Left renal pelvis (tissue), 4 donors: Measurements from ENCODE around the gene FGD4. TPM values are rescaled to one million over a fixed set of nuclear protein-coding genes. Genes with fewer than 3 reads are reported as not detected.
A peak's percentile ranks its signal among the peaks of the same experiment; 100 is the strongest.

Source experiments
- DNase-seq, 4 donors: peaks; one replicate each; pipeline ENCODE4 v3.0.0-alpha.2; 2013; ENCODE audit warnings: low read depth in 4 of 4, low spot score in 3 of 4
- polyA plus RNA-seq, 4 donors: library from polyadenylated mRNA; unstranded; fragments of 120-200 nt; gene quantifications; one replicate each; pipeline ENCODE4 v1.2.1, GENCODE V29; 2013; ENCODE audit not compliant: insufficient read length in 4 of 4

Gene FGD4
- 10 to 100 TPM in 3 of 4 donors, 1 to 10 TPM in 1; 3.4 to 18.5 (median 14.9) TPM for polyA plus RNA-seq

DNA sequence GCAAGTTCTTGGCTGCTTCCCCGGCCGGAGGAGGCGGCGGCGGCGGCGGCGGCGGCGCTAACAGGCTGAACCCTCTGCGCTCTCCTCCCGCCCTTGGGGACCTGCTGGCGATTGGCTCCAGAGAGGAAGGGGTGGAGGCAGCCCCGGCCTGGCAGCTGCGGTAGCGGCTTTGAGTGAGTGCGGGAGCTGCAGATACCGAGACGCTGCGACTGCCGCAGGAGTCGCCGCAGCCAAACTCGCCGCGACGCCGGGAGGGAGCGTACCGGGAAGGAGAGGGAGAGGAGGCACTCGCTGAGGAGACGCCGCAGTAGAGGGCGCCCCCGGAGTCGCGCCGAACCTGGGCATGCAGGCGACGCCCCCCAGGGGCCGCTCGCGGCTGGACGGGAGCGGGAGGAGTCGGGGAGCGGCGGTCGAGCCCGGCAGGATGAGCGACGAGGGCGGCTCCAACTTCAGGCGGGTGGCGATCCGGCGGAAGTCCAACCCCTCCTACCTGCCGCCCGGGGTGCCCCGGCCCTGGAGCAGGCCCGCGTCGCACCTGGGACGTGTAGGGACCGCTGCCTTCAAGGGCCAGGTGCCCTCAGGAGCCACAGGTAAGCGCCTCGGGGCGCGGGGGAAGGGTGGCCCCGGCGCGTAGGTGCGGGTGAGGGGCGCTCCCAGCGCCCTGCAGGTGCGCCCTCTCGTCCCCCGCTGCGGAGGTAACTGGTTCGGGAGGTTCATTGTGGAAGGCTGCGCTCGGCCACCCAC lies at the start of gene FGD4:
Gene FGD4 (plus strand): TSS at position 189 of the 744 bp plus-strand sequence.
- DNase-seq: peak; percentile 56 to 68 (median 64)

DNA sequence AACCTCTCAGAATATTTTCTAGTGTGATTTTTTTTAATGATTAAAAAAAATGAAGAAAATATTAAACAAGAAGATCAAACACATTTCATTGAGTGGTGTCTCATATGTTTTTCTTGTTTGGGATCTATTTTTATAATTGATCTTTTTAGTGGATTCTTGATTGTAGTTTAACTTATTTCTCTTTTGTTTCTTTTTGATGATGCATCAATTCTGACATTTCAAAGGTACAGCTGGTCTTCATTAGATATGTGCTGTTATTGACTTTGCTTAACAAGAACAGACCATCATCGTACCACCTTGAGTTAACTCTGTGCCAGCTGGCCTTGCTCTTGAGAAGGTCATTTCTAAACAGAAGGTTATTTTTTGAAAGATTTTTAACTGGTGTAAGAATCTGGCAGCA lies 45.8 kb upstream of the FGD4 start:
- DNase-seq: no peak

DNA sequence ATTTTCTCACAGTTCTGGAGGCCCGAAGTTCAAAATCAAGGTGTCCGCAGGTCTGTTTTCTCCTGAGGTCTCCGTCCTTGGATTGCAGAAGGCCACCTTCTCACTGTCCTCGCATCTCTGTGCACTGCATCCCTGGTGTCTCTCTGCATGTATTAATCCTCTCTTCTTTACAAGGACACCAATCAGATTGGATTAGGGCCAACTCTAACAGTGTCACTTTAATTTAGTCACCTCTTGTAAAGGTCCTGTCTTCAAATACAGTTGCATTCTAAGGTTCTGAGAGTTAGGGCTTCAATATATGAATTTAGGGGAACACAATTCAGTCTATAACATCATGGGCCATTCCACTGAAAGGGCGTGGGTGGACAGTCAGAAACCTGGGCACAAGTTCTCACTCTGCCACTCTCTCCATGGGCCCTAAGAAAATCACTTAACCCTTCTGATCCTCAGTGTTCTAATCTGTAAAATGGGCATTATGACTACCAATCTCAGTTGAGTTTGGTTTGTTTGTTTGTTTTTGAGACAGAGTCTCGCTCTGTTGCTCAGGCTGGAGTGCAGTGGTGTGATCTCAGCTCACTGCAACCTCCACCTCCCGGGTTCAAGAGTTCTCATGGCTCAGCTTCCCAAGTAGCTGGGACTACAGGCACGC lies 41.6 kb upstream of the FGD4 start:
- DNase-seq: no peak

DNA sequence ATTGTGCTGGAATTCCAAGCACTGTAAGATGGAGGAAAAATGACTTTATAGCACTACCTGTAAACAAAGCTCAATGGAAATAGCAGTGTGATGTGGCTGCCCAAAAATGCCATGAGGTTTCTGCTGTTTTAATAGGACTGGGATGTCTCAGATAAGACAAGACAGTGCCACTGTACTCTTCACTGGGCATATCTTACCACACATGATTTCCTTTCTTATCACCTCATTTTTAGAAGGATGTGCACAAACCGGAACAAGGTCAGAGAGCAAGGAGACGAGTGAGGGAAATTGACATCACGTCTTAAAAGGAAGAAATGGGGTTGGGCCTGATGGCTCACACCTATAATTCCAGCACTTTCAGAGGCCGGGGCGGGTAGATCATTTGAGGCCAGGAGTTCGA lies 38.4 kb upstream of the FGD4 start:
- no peak for DNase-seq

DNA sequence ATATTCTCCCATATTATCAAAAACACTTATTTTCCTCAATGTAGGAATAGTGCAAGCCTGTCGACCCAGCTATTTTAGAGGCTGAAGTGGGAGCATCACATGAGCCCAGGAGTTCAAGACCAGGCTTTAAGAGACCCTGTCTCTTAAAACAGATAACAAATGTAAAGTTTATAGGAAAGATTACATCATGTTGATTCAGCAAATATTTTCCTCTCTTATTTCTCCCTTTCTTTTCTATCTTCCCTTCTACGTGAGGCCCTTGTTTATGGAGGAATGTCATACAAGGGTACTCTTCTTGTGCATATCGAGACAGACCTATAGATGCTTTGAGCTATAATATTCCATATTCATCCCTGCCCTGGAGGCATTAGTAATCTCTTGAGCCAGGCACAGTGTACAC lies 36.5 kb upstream of the FGD4 start:
- no peak for DNase-seq

DNA sequence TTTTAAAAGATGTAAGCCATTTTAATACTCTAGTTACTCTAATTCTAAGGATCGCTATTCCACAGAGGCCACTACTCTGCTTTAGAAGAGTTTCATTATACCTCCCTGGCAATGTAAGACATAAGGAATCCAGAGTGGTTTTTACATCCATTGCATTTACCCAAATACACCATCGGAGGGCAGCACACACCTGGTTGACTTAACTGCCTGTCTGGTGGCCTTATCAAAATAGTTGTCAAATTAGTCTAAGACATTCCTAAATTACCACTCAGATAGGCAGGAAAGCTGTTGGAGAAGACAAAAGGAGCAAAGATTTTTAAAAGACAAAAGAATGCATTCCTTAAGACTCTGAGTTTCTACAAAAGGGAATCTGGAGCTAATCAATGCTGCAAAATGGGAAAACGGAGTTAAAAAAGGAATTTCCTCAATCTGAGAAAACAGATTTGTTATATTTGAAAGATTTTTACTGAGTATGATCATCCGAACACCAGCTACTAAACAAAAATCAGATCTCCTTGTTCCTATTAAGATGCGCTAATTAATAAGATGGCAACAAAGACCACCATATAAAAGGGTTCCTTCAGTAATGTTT lies 33.8 kb upstream of the FGD4 start:
- DNase-seq: peak; percentile 25 to 53 (median 41)

- DNase-seq: peak in 1 of 4 donors; percentile 9
Measured at GRCh38 chr12:32366714-32367113, 32.6 kb upstream of the FGD4 start.

- no peak for DNase-seq
Measured at GRCh38 chr12:32367381-32367780, 32.0 kb upstream of the FGD4 start.

DNA sequence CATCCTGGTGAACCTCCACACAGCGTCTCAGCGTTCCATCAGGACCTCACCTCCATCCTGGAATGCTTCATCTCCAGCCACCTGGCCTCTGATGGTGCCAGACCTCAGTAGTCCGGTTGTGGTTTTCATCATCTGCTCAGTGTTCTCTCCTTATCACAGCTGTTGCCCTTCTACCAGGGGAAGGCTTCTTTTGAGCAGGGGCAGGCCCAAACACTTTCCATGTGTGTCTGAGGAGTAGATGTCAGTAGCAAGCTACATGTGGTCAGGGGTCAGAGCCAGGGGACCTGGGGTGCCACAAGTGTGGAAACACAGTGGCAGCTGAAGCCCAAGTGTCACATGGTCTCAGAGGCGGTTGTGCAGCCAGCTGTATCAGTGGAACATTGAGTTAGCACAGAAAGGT lies 30.2 kb upstream of the FGD4 start:
- DNase-seq: no peak

GRCh38 chr12:32377344-32378055 lies 21.9 kb upstream of the FGD4 start:
- no peak for DNase-seq

- no peak for DNase-seq
Measured at GRCh38 chr12:32379213-32379612, 20.1 kb upstream of the FGD4 start.

DNA sequence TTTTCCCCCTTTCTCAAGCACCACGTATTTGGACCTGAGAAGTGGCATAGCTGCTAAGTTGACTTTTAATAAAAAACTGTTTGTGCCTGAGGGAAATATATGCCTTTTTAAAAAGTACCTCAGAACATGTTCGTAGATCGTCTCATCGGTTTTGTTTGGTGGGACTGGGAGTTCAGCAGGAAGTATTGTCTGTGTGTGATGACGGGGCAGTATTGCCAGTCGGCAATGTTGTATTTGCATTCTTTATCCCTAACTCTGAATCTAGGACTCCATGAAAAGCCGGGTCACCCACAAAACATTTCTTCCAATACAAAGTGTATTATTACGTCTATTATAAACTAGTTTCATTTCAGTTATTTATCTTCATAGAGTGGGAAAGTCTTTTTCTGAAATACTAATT lies 19.7 kb upstream of the FGD4 start:
- no peak for DNase-seq

- DNase-seq: no peak
Measured at GRCh38 chr12:32382226-32382625, 17.1 kb upstream of the FGD4 start.

- DNase-seq: no peak
Measured at GRCh38 chr12:32390572-32391219, 8.7 kb upstream of the FGD4 start.

GRCh38 chr12:32395026-32395425 lies 4.3 kb upstream of the FGD4 start:
- DNase-seq: no peak

DNA sequence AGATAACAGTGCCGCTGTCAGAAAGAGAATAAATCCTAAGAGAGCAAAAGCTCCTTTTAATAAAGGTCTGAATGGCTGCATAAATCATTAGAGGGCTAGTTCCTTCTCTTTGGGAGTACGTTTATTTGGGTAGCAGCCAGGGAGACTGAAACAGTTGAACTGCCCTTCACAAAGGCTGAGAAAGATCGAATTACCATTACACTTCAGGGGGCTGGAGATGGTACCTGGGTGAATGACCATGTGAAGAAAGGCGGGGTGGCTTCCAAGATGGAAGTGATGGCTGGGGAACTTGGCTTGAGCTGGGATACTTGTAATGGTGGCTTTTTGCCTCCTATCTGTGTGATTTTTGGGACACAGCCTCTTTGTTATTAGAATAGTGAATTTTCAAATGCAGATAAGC lies 1.7 kb upstream of the FGD4 start:
- DNase-seq: peak in 1 of 4 donors; percentile 25

DNA sequence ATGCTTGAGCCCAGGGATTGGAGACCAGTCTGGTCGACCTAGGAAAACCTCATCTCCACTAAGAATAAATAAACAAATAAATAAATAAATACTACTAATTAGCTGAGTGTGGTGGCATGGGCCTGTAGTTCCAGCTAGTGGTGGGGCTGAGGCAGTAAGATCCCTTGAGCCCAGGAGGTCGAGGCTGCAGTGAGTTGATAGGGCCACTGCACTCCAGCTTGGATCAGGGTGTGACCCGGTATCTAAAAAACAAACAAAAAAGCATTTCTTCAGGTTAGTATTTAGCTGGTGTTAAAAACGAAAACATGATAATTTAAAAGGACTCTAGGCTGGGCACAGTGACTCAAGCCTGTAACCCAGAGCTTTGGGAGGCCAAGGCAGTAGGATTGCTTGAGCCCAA lies 1.2 kb upstream of the FGD4 start:
- no peak for DNase-seq

- DNase-seq: no peak
Measured at GRCh38 chr12:32398816-32399369, 465 bp upstream of the FGD4 start.

DNA sequence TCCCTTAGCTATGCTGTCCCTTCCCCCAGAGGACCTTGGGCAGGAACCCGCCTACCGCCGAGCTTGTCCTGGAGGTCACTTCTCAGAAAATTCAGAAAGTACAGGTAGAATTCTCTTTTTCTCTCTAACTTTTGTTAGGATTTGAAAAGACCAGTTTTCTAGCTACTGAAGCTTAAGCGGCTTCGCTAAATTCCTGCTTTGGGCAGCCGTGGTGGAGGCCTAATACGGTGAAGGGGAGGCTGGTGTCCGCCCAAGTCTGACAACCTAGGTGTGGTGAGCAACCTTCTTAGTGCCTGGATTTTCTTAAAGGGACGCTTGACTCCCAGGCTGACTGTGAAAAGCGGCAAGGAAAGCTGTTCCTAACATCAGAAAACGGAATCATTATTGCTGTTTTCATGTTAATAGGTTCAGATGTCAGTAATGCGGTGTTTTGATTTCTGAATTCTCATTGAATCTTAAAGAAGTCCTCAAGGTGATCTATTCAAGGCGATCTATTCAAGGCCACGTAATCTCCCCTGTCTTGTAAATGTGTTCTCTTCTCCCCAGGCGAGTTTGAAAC lies 835 bp downstream of the FGD4 start:
- peak in 2 of 4 donors; percentile 12 to 22 for DNase-seq

- no peak for DNase-seq
Measured at GRCh38 chr12:32400866-32401265, 1.5 kb downstream of the FGD4 start.
